Activated CD4-positive, alpha-beta memory T cell treated with anti-CD3 and anti-CD28 coated beads for 36 hours (primary cell): ENCODE data around the gene HEATR1. TPM values are rescaled to one million over a fixed set of nuclear protein-coding genes. Genes with fewer than 3 reads are reported as not detected.
"Not testable (repeated sequence)": the region's sequence is repeated elsewhere in the genome, so short reads cannot be mapped to it uniquely, and the experiment has no call there.

ENCODE experiments used
- CTCF ChIA-PET: fragments of 350-600 bp; sonication (Branson Sonifier 250); formaldehyde crosslinking; loops from one replicate; lab custom pipeline; 2021; ENCODE audit warnings: antibody characterized with exemption, inconsistent platforms; lab: Charles Lee
- POLR2A ChIA-PET: fragments of 350-600 bp; sonication (Branson Sonifier 250); formaldehyde crosslinking; loops from one replicate; lab custom pipeline; 2021; ENCODE audit warnings: antibody characterized with exemption; lab: Charles Lee
- DNase-seq: peaks from one replicate; pipeline ENCODE4 v3.0.0-alpha.2; 2020
- H3K27ac Mint-ChIP-seq: one replicate; pipeline ENCODE4 v1.8.0; 2021; ENCODE audit warnings: mixed read lengths
- H3K27me3 Mint-ChIP-seq: one replicate; pipeline ENCODE4 v1.8.0; 2021; ENCODE audit warnings: mixed read lengths
- H3K36me3 Mint-ChIP-seq: one replicate; pipeline ENCODE4 v1.8.0; 2021; ENCODE audit warnings: mixed read lengths
- H3K4me1 Mint-ChIP-seq: one replicate; pipeline ENCODE4 v1.8.0; 2021; ENCODE audit warnings: low read depth, mixed read lengths
- H3K4me3 Mint-ChIP-seq: one replicate; pipeline ENCODE4 v1.8.0; 2021; ENCODE audit warnings: mild to moderate bottlenecking, mixed read lengths
- H3K9me3 Mint-ChIP-seq: one replicate; pipeline ENCODE4 v1.8.0; 2021; ENCODE audit warnings: mixed read lengths
- intact Hi-C: fragments of 100-400 bp; cut with micrococcal nuclease; formaldehyde crosslinking; loops from one replicate; pipeline ENCODE4 v1.15.1; 2023
- total RNA-seq, 2 experiments: library from RNA; stranded (reverse); gene quantifications; one replicate each; pipeline ENCODE4 v1.2.3, GENCODE V29; 2021

The HEATR1 gene
- total RNA-seq, 2 experiments from 2014 or later = 67.5 to 70.1 TPM

- Mint-ChIP-seq H3K4me3 (peak overlapping the region; percentile 63), H3K27me3 (no peaks in the 10 kb centered on the region), H3K9me3 (no peaks in the 10 kb centered on the region), H3K27ac (peak overlapping the region; percentile 78), H3K36me3 (no peaks in the 10 kb centered on the region), H3K4me1 (peaks cover 27% of the 10 kb centered on the region)
- CTCF ChIA-PET = interaction anchor here (0.7 to 1.7 kb wide), 2 partner anchors 10 to 17 kb away, joined by 3 to 4 read pairs; no protein-coding TSS in a partner anchor
- peak; percentile 58 for DNase-seq
- POLR2A ChIA-PET = interaction anchor here (1.3 to 2.7 kb wide), 2 partner anchors 12 to 17 kb away, joined by 3 to 8 read pairs; no protein-coding TSS in a partner anchor
- intact Hi-C loops = no loop called here
Observed at GRCh38 chr1:236516929-236517704, 87.2 kb downstream of the HEATR1 start.

GRCh38 chr1:236515443-236515958 lies 88.8 kb downstream of the HEATR1 start:
- no peaks in the 10 kb centered on the region for H3K36me3 Mint-ChIP-seq
- CTCF ChIA-PET = interaction anchor here (0.5 kb wide), 1 partner anchor 47 kb away, joined by 3 read pairs; no protein-coding TSS in a partner anchor
- intact Hi-C loops = no loop called here
- H3K27me3 Mint-ChIP-seq = no peaks in the 10 kb centered on the region
- H3K4me3 Mint-ChIP-seq = no peak overlapping the region
- no peak overlapping the region for H3K27ac Mint-ChIP-seq
- DNase-seq = no peak
- no peaks in the 10 kb centered on the region for H3K9me3 Mint-ChIP-seq
- peaks cover 28% of the 10 kb centered on the region for H3K4me1 Mint-ChIP-seq
- POLR2A ChIA-PET = interaction anchor here (1.1 to 2.7 kb wide), 2 partner anchors 18 to 89 kb away, joined by 3 to 8 read pairs; no protein-coding TSS in a partner anchor

GRCh38 chr1:236514703-236515442 lies 89.4 kb downstream of the HEATR1 start:
- no peak overlapping the region for H3K4me3 Mint-ChIP-seq
- no peak overlapping the region for H3K27ac Mint-ChIP-seq
- ChIA-PET CTCF (interaction anchor here (0.5 kb wide), 1 partner anchor 46 kb away, joined by 3 read pairs; no protein-coding TSS in a partner anchor), POLR2A (interaction anchor here (1.1 to 2.7 kb wide), 2 partner anchors 19 to 89 kb away, joined by 3 to 8 read pairs; no protein-coding TSS in a partner anchor)
- peaks cover 34% of the 10 kb centered on the region for H3K4me1 Mint-ChIP-seq
- H3K9me3 Mint-ChIP-seq = no peaks in the 10 kb centered on the region
- no peaks in the 10 kb centered on the region for H3K27me3 Mint-ChIP-seq
- intact Hi-C loops = no loop called here
- no peaks in the 10 kb centered on the region for H3K36me3 Mint-ChIP-seq
- no peak for DNase-seq

GRCh38 chr1:236511735-236512418 lies 92.4 kb downstream of the HEATR1 start:
- Mint-ChIP-seq H3K27ac (no peak overlapping the region), H3K4me1 (peaks cover 46% of the 10 kb centered on the region)

GRCh38 chr1:236509647-236510401 lies 94.5 kb downstream of the HEATR1 start:
- H3K4me1 Mint-ChIP-seq = peaks cover 28% of the 10 kb centered on the region
- intact Hi-C loops = loop anchor here (2.0 to 5.0 kb wide), 2 partner anchors 19 to 653 kb away; no protein-coding TSS in a partner anchor
- ChIA-PET POLR2A (interaction anchor here (1.1 kb wide), 1 partner anchor 14 kb away, joined by 3 read pairs; the partner anchor contains the start of gene LGALS8), CTCF (interaction anchor here (0.6 kb wide), 2 partner anchors 360 to 366 kb away, joined by 3 read pairs; no protein-coding TSS in a partner anchor)
- no peak overlapping the region for H3K27ac Mint-ChIP-seq
- H3K27me3 Mint-ChIP-seq = no peaks in the 10 kb centered on the region
- H3K4me3 Mint-ChIP-seq = no peak overlapping the region
- H3K36me3 Mint-ChIP-seq = no peaks in the 10 kb centered on the region
- DNase-seq = no peak
- no peaks in the 10 kb centered on the region for H3K9me3 Mint-ChIP-seq

More at GRCh38 chr1:236511735-236512418, 92.4 kb downstream of the HEATR1 start:
- POLR2A ChIA-PET = interaction anchor here (1.0 kb wide), 2 partner anchors 11 to 12 kb away, joined by 3 to 6 read pairs; partner anchors contain the start of gene LGALS8
- Mint-ChIP-seq H3K36me3 (no peaks in the 10 kb centered on the region), H3K4me3 (no peak overlapping the region), H3K9me3 (no peaks in the 10 kb centered on the region), H3K27me3 (no peaks in the 10 kb centered on the region)
- no peak for DNase-seq
- intact Hi-C loops = no loop called here
- CTCF ChIA-PET = no interaction called here

GRCh38 chr1:236509203-236509602 lies 95.1 kb downstream of the HEATR1 start:
- DNase-seq = no peak
- intact Hi-C loops = loop anchor here (2.0 to 5.0 kb wide), 2 partner anchors 18 to 652 kb away; no protein-coding TSS in a partner anchor
- Mint-ChIP-seq H3K27ac (no peak overlapping the region), H3K4me3 (no peak overlapping the region), H3K4me1 (peaks cover 28% of the 10 kb centered on the region), H3K27me3 (no peaks in the 10 kb centered on the region), H3K9me3 (no peaks in the 10 kb centered on the region), H3K36me3 (no peaks in the 10 kb centered on the region)
- ChIA-PET CTCF (interaction anchor here (0.9 to 1.6 kb wide), 2 partner anchors 19 to 58 kb away, joined by 3 to 5 read pairs; no protein-coding TSS in a partner anchor), POLR2A (interaction anchor here (1.1 kb wide), 1 partner anchor 14 kb away, joined by 3 read pairs; the partner anchor contains the start of gene LGALS8)

GRCh38 chr1:236508593-236509027 lies 95.7 kb downstream of the HEATR1 start:
- CTCF ChIA-PET = interaction anchor here (0.9 to 1.6 kb wide), 3 partner anchors 18 to 57 kb away, joined by 3 to 5 read pairs (median 4); no protein-coding TSS in a partner anchor
- no peaks in the 10 kb centered on the region for H3K27me3 Mint-ChIP-seq
- H3K36me3 Mint-ChIP-seq = no peaks in the 10 kb centered on the region
- no peaks in the 10 kb centered on the region for H3K9me3 Mint-ChIP-seq
- H3K27ac Mint-ChIP-seq = peak overlapping the region; percentile 9
- intact Hi-C loops = loop anchor here (1.0 to 5.0 kb wide), 5 partner anchors 16 to 651 kb away; no protein-coding TSS in a partner anchor
- no peak overlapping the region for H3K4me3 Mint-ChIP-seq
- peak; percentile 33 for DNase-seq
- peaks cover 28% of the 10 kb centered on the region for H3K4me1 Mint-ChIP-seq
- POLR2A ChIA-PET = no interaction called here

GRCh38 chr1:236507022-236507700 lies 97.2 kb downstream of the HEATR1 start:
- no peak for DNase-seq
- no peak overlapping the region for H3K27ac Mint-ChIP-seq
- intact Hi-C loops = loop anchor here (1.0 to 5.0 kb wide), 2 partner anchors 225 to 650 kb away; no protein-coding TSS in a partner anchor
- H3K36me3 Mint-ChIP-seq = no peaks in the 10 kb centered on the region
- H3K27me3 Mint-ChIP-seq = no peaks in the 10 kb centered on the region
- H3K9me3 Mint-ChIP-seq = no peaks in the 10 kb centered on the region
- peaks cover 37% of the 10 kb centered on the region for H3K4me1 Mint-ChIP-seq
- ChIA-PET POLR2A (interaction anchor here (1.1 kb wide), 1 partner anchor 18 kb away, joined by 3 read pairs; no protein-coding TSS in a partner anchor), CTCF (no interaction called here)
- no peak overlapping the region for H3K4me3 Mint-ChIP-seq

GRCh38 chr1:236504338-236504737 lies 100.0 kb downstream of the HEATR1 start:
- CTCF ChIA-PET, POLR2A ChIA-PET, H3K36me3 Mint-ChIP-seq, H3K27me3 Mint-ChIP-seq, intact Hi-C loops, DNase-seq, H3K9me3 Mint-ChIP-seq, H3K27ac Mint-ChIP-seq, H3K4me3 Mint-ChIP-seq: not testable (repeated sequence)
- H3K4me1 Mint-ChIP-seq = peaks cover 26% of the 10 kb centered on the region
